GM23338 (cell line): Measurements from ENCODE around the gene CNNM4. TPM values are rescaled to one million over a fixed set of nuclear protein-coding genes. Genes with fewer than 3 reads are reported as not detected.

Source experiments
- ATAC-seq: fragments of 200-7000 bp; cut with Tn5 transposase; 3 replicates; pipeline ENCODE4 v1.9.1; 2020
- DNase-seq: peaks from one replicate; pipeline ENCODE4 v3.0.0-alpha.2; 2015; ENCODE audit warnings: low spot score
- H2AFZ ChIP-seq: fragments of 200-600 bp; sonication (generic); 2 replicates; pipeline ENCODE4 v1.8.0; 2016; ENCODE audit warnings: antibody characterized with exemption, mild to moderate bottlenecking, moderate library complexity
- H3F3A ChIP-seq: fragments of 200-600 bp; sonication (generic); replicated peaks from 2 replicates; pipeline ENCODE4 v1.8.0; 2017; ENCODE audit warnings: antibody characterized with exemption, mixed run types, low read depth
- H3K27ac ChIP-seq: fragments of 200-600 bp; sonication (generic); 2 replicates; pipeline ENCODE4 v1.6.1; 2016; ENCODE audit warnings: low read depth
- H3K27me3 ChIP-seq: fragments of 200-600 bp; sonication (generic); 2 replicates; pipeline ENCODE4 v1.8.0; 2016; ENCODE audit warnings: mild to moderate bottlenecking, mixed run types, moderate library complexity; ENCODE audit not compliant: insufficient read depth
- H3K36me3 ChIP-seq: fragments of 200-600 bp; sonication (generic); 2 replicates; pipeline ENCODE4 v1.8.0; 2016; ENCODE audit warnings: mild to moderate bottlenecking; ENCODE audit not compliant: insufficient read depth
- H3K4me1 ChIP-seq: fragments of 200-600 bp; sonication (generic); 2 replicates; pipeline ENCODE4 v1.8.0; 2016; ENCODE audit warnings: mild to moderate bottlenecking, moderate library complexity; ENCODE audit not compliant: insufficient read depth
- H3K4me2 ChIP-seq: fragments of 200-600 bp; sonication (generic); 2 replicates; pipeline ENCODE4 v1.7.1; 2017; ENCODE audit warnings: mixed run types
- H3K4me3 ChIP-seq: fragments of 200-600 bp; sonication (generic); 2 replicates; pipeline ENCODE4 v1.6.1; 2016; ENCODE audit warnings: mixed run types
- H3K79me2 ChIP-seq: fragments of 200-600 bp; sonication (generic); replicated peaks from 2 replicates; pipeline ENCODE4 v1.8.0; 2017; ENCODE audit warnings: mild to moderate bottlenecking; ENCODE audit not compliant: insufficient read depth
- H3K9me2 ChIP-seq: fragments of 200-600 bp; sonication (generic); 2 replicates; pipeline ENCODE4 v1.8.0; 2017; ENCODE audit not compliant: insufficient read depth
- H4K20me1 ChIP-seq: fragments of 200-600 bp; sonication (generic); replicated peaks from 2 replicates; pipeline ENCODE4 v1.8.0; 2017; ENCODE audit warnings: mild to moderate bottlenecking; ENCODE audit not compliant: insufficient read depth
- H3K27ac Mint-ChIP-seq: 2 replicates; pipeline ENCODE4 v1.8.0; 2020; ENCODE audit warnings: inconsistent platforms, mild to moderate bottlenecking, moderate library complexity, mixed read lengths
- H3K27me3 Mint-ChIP-seq: 3 replicates; pipeline ENCODE4 v1.8.0; 2022; ENCODE audit warnings: low read depth, mild to moderate bottlenecking, moderate library complexity, mixed read lengths, inconsistent platforms; ENCODE audit not compliant: insufficient read depth, poor library complexity
- H3K36me3 Mint-ChIP-seq: 3 replicates; pipeline ENCODE4 v1.8.0; 2021; ENCODE audit warnings: low read depth, mild to moderate bottlenecking, inconsistent platforms, moderate library complexity, mixed read lengths
- H3K4me1 Mint-ChIP-seq: 3 replicates; pipeline ENCODE4 v1.8.0; 2020; ENCODE audit warnings: mild to moderate bottlenecking, inconsistent platforms, mixed read lengths
- H3K4me3 Mint-ChIP-seq: 3 replicates; pipeline ENCODE4 v1.8.0; 2021; ENCODE audit warnings: moderate library complexity, mild to moderate bottlenecking, inconsistent platforms, mixed read lengths
- H3K9me3 Mint-ChIP-seq: 3 replicates; pipeline ENCODE4 v1.8.0; 2020; ENCODE audit warnings: moderate library complexity, mild to moderate bottlenecking, inconsistent platforms, mixed read lengths
- EZH2phosphoT487 ChIP-seq: fragments of 200-600 bp; sonication (generic); IDR thresholded peaks from one replicate; pipeline ENCODE4 v1.8.1; 2018; ENCODE audit warnings: antibody characterized with exemption; ENCODE audit not compliant: unreplicated experiment
- NANOG ChIP-seq: IDR thresholded peaks from 2 replicates; pipeline ENCODE4 v1.6.1; 2016; ENCODE audit warnings: antibody characterized with exemption, borderline replicate concordance
- POLR2AphosphoS5 ChIP-seq: IDR thresholded peaks from 2 replicates; pipeline ENCODE4 v1.6.1; 2016; ENCODE audit warnings: antibody characterized with exemption, low read depth
- REST ChIP-seq: IDR thresholded peaks from one replicate; pipeline ENCODE4 v1.6.1; 2018; ENCODE audit warnings: antibody characterized with exemption; ENCODE audit not compliant: unreplicated experiment
- STAT1 ChIP-seq: IDR thresholded peaks from one replicate; pipeline ENCODE4 v1.6.1; 2016; ENCODE audit warnings: antibody characterized with exemption; ENCODE audit not compliant: unreplicated experiment
- ZNF114 ChIP-seq: fragments of 250-450 bp; sonication (Bioruptor Pico); IDR thresholded peaks from 2 replicates; pipeline ENCODE4 v1.5.0; 2020; ENCODE audit warnings: mild to moderate bottlenecking, moderate library complexity
- polyA plus RNA-seq: library from polyadenylated mRNA; unstranded; fragments of >200 nt; fragmentation: Nextera tagmentation; extraction: Ambion mirVana; gene quantifications from 2 replicates; pipeline ENCODE4 v1.2.1, GENCODE V29; 2016
- total RNA-seq: library from RNA; depleted of rRNA; stranded (reverse); fragments of >200 nt; shearing (Covaris generic); gene quantifications from 2 replicates; pipeline ENCODE4 v1.2.3, GENCODE V29; 2014
- TF ChIP-seq, protein P1 (sequence below): fragments of 250-450 bp; sonication (Bioruptor Pico); IDR thresholded peaks from 2 replicates; pipeline ENCODE4 v1.5.0; 2020; ENCODE audit warnings: mild to moderate bottlenecking, moderate library complexity
- TF ChIP-seq, protein P2 (sequence below): IDR thresholded peaks from 2 replicates; pipeline ENCODE4 v1.6.1; 2016; ENCODE audit warnings: antibody characterized with exemption

Gene CNNM4
- total and polyA plus RNA-seq, 2 experiments from 2014 or later: 2.9 to 12.9 TPM

GRCh38 chr2:96822786-96823185, 62.1 kb downstream of the CNNM4 start (continued):
- TF ChIP-seq REST: no peak
- TF ChIP-seq STAT1: no peak

- Histone ChIP-seq H3K4me2 (no peak overlapping the region), H3F3A (no peaks in the 10 kb centered on the region), H2AFZ (no peak overlapping the region), H3K36me3 (no peaks in the 10 kb centered on the region; the same call in 1 of the 2 replicates), H3K79me2 (peaks cover 66% of the 10 kb centered on the region), H3K4me1 (peaks cover 6% of the 10 kb centered on the region), H3K27ac (0 out of 2 replicates have a peak overlapping the region, but pooled peaks have one; percentile 39), H3K27me3 (no peaks in the 10 kb centered on the region), H3K4me3 (no peak overlapping the region), H3K9me2 (no peaks in the 10 kb centered on the region), H4K20me1 (peaks cover 41% of the 10 kb centered on the region)
- Mint-ChIP-seq H3K4me1 (peaks cover 31% of the 10 kb centered on the region), H3K36me3 (peaks cover 68% of the 10 kb centered on the region), H3K27ac (no peak overlapping the region), H3K9me3 (no peaks in the 10 kb centered on the region), H3K4me3 (no peak overlapping the region), H3K27me3 (peaks cover 7% of the 10 kb centered on the region)
- TF ChIP-seq ZNF114 (no peak), NANOG (no peak), EZH2phosphoT487 (no peak)
- no peak for DNase-seq
- ATAC-seq: no peak
These were observed 62.5 kb downstream of the CNNM4 start for GRCh38 chr2:96823198-96823597.

DNA sequence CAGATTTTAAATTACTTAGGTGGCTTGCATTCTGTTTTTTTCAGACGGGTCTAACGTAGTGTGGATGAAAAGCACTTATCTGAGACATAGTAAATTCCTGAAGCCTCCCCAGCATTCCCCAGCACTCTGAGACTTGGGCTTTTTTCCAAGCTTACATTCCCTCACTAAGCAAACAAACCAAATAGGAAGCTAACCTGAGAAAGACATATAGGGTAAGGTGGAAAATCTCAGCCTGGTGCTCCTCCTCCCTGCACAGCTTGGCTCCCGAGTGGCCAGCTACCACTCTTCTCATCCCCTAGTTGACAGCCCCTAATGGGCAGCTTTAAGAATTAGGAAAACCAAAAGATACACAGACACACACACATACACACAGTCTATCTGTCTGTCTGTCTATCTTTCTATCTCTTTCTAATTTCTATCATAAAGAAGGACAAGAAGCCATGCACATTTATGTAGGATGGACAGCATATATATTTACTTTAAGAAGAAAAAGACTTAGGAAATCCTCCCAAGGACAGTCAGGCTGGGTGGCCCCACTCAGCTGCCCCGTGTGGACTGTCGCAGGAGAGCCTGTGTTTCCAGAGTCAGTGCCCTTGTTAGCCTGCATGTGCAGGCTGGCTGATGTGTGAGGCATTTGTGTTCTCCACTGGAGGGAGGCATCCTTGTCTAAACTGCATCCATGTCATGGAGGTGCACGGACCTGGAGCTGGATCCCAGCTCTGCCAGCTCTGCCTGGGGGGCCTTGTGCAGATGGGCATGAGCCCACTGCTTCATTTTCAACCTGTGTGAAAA, 63.6 kb downstream of the CNNM4 start:
- no peaks in the 10 kb centered on the region for H3K9me3 Mint-ChIP-seq
- Histone ChIP-seq H3K27me3 (no peaks in the 10 kb centered on the region), H3K4me3 (no peak overlapping the region), H3K27ac (no peak overlapping the region), H3F3A (no peaks in the 10 kb centered on the region), H3K9me2 (no peaks in the 10 kb centered on the region), H3K4me2 (no peak overlapping the region), H4K20me1 (peaks cover 33% of the 10 kb centered on the region), H3K36me3 (peaks cover 1% of the 10 kb centered on the region; the same call in 1 of the 2 replicates), H2AFZ (no peak overlapping the region), H3K79me2 (peaks cover 55% of the 10 kb centered on the region), H3K4me1 (no peaks in the 10 kb centered on the region; the same call in 1 of the 2 replicates)
- ATAC-seq (no peak), DNase-seq (no peak)
- TF ChIP-seq POLR2AphosphoS5 (no peak), NANOG (no peak), EZH2phosphoT487 (no peak)
- TF ChIP-seq, protein P1, sequence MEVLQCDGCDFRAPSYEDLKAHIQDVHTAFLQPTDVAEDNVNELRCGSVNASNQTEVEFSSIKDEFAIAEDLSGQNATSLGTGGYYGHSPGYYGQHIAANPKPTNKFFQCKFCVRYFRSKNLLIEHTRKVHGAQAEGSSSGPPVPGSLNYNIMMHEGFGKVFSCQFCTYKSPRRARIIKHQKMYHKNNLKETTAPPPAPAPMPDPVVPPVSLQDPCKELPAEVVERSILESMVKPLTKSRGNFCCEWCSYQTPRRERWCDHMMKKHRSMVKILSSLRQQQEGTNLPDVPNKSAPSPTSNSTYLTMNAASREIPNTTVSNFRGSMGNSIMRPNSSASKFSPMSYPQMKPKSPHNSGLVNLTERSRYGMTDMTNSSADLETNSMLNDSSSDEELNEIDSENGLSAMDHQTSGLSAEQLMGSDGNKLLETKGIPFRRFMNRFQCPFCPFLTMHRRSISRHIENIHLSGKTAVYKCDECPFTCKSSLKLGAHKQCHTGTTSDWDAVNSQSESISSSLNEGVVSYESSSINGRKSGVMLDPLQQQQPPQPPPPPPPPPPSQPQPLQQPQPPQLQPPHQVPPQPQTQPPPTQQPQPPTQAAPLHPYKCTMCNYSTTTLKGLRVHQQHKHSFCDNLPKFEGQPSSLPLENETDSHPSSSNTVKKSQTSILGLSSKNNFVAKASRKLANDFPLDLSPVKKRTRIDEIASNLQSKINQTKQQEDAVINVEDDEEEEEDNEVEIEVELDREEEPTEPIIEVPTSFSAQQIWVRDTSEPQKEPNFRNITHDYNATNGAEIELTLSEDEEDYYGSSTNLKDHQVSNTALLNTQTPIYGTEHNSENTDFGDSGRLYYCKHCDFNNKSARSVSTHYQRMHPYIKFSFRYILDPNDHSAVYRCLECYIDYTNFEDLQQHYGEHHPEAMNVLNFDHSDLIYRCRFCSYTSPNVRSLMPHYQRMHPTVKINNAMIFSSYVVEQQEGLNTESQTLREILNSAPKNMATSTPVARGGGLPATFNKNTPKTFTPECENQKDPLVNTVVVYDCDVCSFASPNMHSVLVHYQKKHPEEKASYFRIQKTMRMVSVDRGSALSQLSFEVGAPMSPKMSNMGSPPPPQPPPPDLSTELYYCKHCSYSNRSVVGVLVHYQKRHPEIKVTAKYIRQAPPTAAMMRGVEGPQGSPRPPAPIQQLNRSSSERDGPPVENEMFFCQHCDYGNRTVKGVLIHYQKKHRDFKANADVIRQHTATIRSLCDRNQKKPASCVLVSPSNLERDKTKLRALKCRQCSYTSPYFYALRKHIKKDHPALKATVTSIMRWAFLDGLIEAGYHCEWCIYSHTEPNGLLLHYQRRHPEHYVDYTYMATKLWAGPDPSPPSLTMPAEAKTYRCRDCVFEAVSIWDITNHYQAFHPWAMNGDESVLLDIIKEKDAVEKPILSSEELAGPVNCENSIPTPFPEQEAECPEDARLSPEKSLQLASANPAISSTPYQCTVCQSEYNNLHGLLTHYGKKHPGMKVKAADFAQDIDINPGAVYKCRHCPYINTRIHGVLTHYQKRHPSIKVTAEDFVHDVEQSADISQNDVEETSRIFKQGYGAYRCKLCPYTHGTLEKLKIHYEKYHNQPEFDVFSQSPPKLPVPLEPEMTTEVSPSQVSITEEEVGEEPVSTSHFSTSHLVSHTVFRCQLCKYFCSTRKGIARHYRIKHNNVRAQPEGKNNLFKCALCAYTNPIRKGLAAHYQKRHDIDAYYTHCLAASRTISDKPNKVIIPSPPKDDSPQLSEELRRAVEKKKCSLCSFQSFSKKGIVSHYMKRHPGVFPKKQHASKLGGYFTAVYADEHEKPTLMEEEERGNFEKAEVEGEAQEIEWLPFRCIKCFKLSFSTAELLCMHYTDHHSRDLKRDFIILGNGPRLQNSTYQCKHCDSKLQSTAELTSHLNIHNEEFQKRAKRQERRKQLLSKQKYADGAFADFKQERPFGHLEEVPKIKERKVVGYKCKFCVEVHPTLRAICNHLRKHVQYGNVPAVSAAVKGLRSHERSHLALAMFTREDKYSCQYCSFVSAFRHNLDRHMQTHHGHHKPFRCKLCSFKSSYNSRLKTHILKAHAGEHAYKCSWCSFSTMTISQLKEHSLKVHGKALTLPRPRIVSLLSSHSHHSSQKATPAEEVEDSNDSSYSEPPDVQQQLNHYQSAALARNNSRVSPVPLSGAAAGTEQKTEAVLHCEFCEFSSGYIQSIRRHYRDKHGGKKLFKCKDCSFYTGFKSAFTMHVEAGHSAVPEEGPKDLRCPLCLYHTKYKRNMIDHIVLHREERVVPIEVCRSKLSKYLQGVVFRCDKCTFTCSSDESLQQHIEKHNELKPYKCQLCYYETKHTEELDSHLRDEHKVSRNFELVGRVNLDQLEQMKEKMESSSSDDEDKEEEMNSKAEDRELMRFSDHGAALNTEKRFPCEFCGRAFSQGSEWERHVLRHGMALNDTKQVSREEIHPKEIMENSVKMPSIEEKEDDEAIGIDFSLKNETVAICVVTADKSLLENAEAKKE: no peak
- TF ChIP-seq, protein P2, sequence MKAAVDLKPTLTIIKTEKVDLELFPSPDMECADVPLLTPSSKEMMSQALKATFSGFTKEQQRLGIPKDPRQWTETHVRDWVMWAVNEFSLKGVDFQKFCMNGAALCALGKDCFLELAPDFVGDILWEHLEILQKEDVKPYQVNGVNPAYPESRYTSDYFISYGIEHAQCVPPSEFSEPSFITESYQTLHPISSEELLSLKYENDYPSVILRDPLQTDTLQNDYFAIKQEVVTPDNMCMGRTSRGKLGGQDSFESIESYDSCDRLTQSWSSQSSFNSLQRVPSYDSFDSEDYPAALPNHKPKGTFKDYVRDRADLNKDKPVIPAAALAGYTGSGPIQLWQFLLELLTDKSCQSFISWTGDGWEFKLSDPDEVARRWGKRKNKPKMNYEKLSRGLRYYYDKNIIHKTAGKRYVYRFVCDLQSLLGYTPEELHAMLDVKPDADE: no peak
- H3K27me3 Mint-ChIP-seq: peaks cover 3% of the 10 kb centered on the region
- H3K4me1 Mint-ChIP-seq: peaks cover 21% of the 10 kb centered on the region
- H3K4me3 Mint-ChIP-seq: no peak overlapping the region
- no peak overlapping the region for H3K27ac Mint-ChIP-seq
- H3K36me3 Mint-ChIP-seq: peaks cover 65% of the 10 kb centered on the region
